Body of pancreas (tissue), 4 donors: Measurements from ENCODE around the gene EIF3I.

Experiments used
- POLR2A ChIP-seq, 3 donors: fragments of 450-650 bp; IDR thresholded peaks; one replicate each; pipeline ENCODE4 v1.6.1; 2016; ENCODE audit warnings: antibody characterized with exemption in 3 of 3, mild to moderate bottlenecking in 2 of 3
- TF ChIP-seq, protein P1 (sequence below), 7 experiments: fragments of 450-650 bp in 4 of 7; fragments of 200-600 bp in 3 of 7; sonication (generic) in 3 of 7; IDR thresholded peaks; one replicate each; pipeline ENCODE4 v1.5.1; 2016 to 2019; ENCODE audit warnings: antibody characterized with exemption in 7 of 7

- TF ChIP-seq, protein P1, sequence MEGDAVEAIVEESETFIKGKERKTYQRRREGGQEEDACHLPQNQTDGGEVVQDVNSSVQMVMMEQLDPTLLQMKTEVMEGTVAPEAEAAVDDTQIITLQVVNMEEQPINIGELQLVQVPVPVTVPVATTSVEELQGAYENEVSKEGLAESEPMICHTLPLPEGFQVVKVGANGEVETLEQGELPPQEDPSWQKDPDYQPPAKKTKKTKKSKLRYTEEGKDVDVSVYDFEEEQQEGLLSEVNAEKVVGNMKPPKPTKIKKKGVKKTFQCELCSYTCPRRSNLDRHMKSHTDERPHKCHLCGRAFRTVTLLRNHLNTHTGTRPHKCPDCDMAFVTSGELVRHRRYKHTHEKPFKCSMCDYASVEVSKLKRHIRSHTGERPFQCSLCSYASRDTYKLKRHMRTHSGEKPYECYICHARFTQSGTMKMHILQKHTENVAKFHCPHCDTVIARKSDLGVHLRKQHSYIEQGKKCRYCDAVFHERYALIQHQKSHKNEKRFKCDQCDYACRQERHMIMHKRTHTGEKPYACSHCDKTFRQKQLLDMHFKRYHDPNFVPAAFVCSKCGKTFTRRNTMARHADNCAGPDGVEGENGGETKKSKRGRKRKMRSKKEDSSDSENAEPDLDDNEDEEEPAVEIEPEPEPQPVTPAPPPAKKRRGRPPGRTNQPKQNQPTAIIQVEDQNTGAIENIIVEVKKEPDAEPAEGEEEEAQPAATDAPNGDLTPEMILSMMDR (IDR thresholded peaks at IDR 0.05): no peak
- TF ChIP-seq POLR2A (IDR thresholded peaks at IDR 0.05): peak in 1 of 3 donors; percentile 16
Measured at GRCh38 chr1:32249831-32250525, 27.8 kb downstream of the EIF3I start.
